HepG2 (cell line): ENCODE results near the gene CDH13. TPM values are rescaled to one million over a fixed set of nuclear protein-coding genes. Genes with fewer than 3 reads are reported as not detected.

ENCODE experiments used
- MYPOP ChIP-seq: sonication (generic); formaldehyde crosslinking; IDR thresholded peaks from 2 replicates; pipeline ENCODE4 v1.8.1; 2023; ENCODE audit warnings: mild to moderate bottlenecking, moderate library complexity, missing genetic modification reagents
- SMAD3 ChIP-seq: sonication (generic); formaldehyde crosslinking; IDR thresholded peaks from 2 replicates; pipeline ENCODE4 v1.4.0; 2020; ENCODE audit warnings: missing genetic modification reagents
- ZNF160 ChIP-seq: sonication (generic); formaldehyde crosslinking; IDR thresholded peaks from 2 replicates; pipeline ENCODE4 v1.8.0; 2022; ENCODE audit warnings: mild to moderate bottlenecking, inconsistent platforms, missing genetic modification reagents
- polyA plus RNA-seq, 8 experiments: library from polyadenylated mRNA; depleted of rRNA in 3 of 8; stranded (reverse) in 7 of 8; unstranded in 1 of 8; fragments of >200 nt; fragmentation: Illumina TruSeq in 4 of 8; extraction: Trizol in 4 of 8; gene quantifications; 2 replicates each; pipeline versions ENCODE4 v1.2.1 to v1.2.3, GENCODE V29; 2011 to 2016; ENCODE audit warnings: low read depth in 4 of 8, missing spikeins in 1 of 8, mixed read lengths in 1 of 8; ENCODE audit not compliant: insufficient read depth in 1 of 8
- total RNA-seq, 5 experiments: library from RNA; depleted of rRNA; stranded (reverse); fragments of >200 nt; fragmentation: Illumina TruSeq; extraction: Trizol; gene quantifications; 2 replicates each; pipeline ENCODE4 v1.2.3, GENCODE V29; 2016; ENCODE audit warnings: low read depth in 1 of 5
- TF ChIP-seq, protein P1 (sequence below): sonication (generic); formaldehyde crosslinking; IDR thresholded peaks from 2 replicates; pipeline ENCODE4 v1.5.1; 2020; ENCODE audit warnings: missing genetic modification reagents, mild to moderate bottlenecking, borderline replicate concordance
- TF ChIP-seq, protein P2 (sequence below): sonication (generic); formaldehyde crosslinking; conservative IDR thresholded peaks from 2 replicates; pipeline ENCODE4 v1.4.0; 2020; ENCODE audit warnings: mild to moderate bottlenecking, missing genetic modification reagents, moderate library complexity

CDH13 gene
- total and polyA plus RNA-seq, 2 of the 13 experiments (the other 11 are each of a cell fraction or from before 2014, with no cell fraction given): not detected

- TF ChIP-seq MYPOP (CRISPR knock-in tag) (no peak), ZNF160 (CRISPR knock-in tag) (no peak), SMAD3 (CRISPR knock-in tag) (no peak)
- TF ChIP-seq, protein P1, sequence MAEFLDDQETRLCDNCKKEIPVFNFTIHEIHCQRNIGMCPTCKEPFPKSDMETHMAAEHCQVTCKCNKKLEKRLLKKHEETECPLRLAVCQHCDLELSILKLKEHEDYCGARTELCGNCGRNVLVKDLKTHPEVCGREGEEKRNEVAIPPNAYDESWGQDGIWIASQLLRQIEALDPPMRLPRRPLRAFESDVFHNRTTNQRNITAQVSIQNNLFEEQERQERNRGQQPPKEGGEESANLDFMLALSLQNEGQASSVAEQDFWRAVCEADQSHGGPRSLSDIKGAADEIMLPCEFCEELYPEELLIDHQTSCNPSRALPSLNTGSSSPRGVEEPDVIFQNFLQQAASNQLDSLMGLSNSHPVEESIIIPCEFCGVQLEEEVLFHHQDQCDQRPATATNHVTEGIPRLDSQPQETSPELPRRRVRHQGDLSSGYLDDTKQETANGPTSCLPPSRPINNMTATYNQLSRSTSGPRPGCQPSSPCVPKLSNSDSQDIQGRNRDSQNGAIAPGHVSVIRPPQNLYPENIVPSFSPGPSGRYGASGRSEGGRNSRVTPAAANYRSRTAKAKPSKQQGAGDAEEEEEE (CRISPR knock-in tag): no peak
- TF ChIP-seq, protein P2, sequence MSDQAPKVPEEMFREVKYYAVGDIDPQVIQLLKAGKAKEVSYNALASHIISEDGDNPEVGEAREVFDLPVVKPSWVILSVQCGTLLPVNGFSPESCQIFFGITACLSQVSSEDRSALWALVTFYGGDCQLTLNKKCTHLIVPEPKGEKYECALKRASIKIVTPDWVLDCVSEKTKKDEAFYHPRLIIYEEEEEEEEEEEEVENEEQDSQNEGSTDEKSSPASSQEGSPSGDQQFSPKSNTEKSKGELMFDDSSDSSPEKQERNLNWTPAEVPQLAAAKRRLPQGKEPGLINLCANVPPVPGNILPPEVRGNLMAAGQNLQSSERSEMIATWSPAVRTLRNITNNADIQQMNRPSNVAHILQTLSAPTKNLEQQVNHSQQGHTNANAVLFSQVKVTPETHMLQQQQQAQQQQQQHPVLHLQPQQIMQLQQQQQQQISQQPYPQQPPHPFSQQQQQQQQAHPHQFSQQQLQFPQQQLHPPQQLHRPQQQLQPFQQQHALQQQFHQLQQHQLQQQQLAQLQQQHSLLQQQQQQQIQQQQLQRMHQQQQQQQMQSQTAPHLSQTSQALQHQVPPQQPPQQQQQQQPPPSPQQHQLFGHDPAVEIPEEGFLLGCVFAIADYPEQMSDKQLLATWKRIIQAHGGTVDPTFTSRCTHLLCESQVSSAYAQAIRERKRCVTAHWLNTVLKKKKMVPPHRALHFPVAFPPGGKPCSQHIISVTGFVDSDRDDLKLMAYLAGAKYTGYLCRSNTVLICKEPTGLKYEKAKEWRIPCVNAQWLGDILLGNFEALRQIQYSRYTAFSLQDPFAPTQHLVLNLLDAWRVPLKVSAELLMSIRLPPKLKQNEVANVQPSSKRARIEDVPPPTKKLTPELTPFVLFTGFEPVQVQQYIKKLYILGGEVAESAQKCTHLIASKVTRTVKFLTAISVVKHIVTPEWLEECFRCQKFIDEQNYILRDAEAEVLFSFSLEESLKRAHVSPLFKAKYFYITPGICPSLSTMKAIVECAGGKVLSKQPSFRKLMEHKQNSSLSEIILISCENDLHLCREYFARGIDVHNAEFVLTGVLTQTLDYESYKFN (CRISPR knock-in tag): no peak
Observed at GRCh38 chr16:83738923-83739503, 1112.2 kb downstream of the CDH13 start (continued).
